HCT116 (cell line): ENCODE data around the gene MATR3. TPM values are rescaled to one million over a fixed set of nuclear protein-coding genes. Genes with fewer than 3 reads are reported as not detected.

Source experiments
- ATAC-seq: fragments of 200-7000 bp; cut with Tn5 transposase; 2 replicates; pipeline ENCODE4 v1.9.1; 2020; ENCODE audit warnings: mild to moderate bottlenecking, moderate library complexity
- BruUV-seq: library from RNA; stranded (reverse); fragments of 400-500 nt; replicated peaks from 2 replicates; lab custom pipeline; 2021; lab: Mats Ljungman, UMichigan
- CTCF ChIA-PET: fragments of 300-600 bp; sonication (Branson Sonifier 250); formaldehyde crosslinking; loops from one replicate; lab custom pipeline; 2021; ENCODE audit warnings: antibody characterized with exemption; lab: Charles Lee
- POLR2A ChIA-PET: fragments of 300-600, 350-600 bp; sonication (Branson Sonifier 250); formaldehyde crosslinking; loops from one replicate; lab custom pipeline; 2021; ENCODE audit warnings: antibody characterized with exemption; lab: Charles Lee
- RAD21 ChIA-PET, 2 experiments: fragments of 300-600 bp; sonication (Branson Sonifier 250); formaldehyde crosslinking; loops; one replicate each; lab custom pipeline; 2023; ENCODE audit warnings: low total read pairs in 2 of 2; ENCODE audit not compliant: uncharacterized antibody in 2 of 2, unreplicated experiment in 2 of 2, low non-redundant PET in 1 of 2; lab: Charles Lee
- DNase-seq: peaks from one replicate; pipeline ENCODE4 v3.0.0-alpha.2; 2010; ENCODE audit warnings: low read depth, low spot score
- H2AFZ ChIP-seq: fragments of 200-600 bp; shearing (Covaris generic), sonication (generic); 2 replicates; pipeline ENCODE4 v1.6.1; 2017; ENCODE audit warnings: low read depth, mixed run types, mixed read lengths, antibody characterized with exemption, low read length; ENCODE audit not compliant: poor library complexity, severe bottlenecking
- H3K27ac ChIP-seq: 2 replicates; pipeline ENCODE4 v1.5.1; 2012; ENCODE audit warnings: low read depth, low read length
- H3K27me3 ChIP-seq: fragments of 200-600 bp; sonication (generic); 2 replicates; pipeline ENCODE4 v1.6.1; 2016; ENCODE audit warnings: mixed run types, low read length, mixed read lengths; ENCODE audit not compliant: insufficient read depth
- H3K36me3 ChIP-seq, 2 experiments: fragments of 200-500 bp in 1 of 2; fragments of 200-600 bp in 1 of 2; sonication (Bioruptor generic) in 1 of 2; sonication (generic) in 1 of 2; 2 replicates each; pipeline versions ENCODE4 v1.5.1 to v1.6.1; 2014 to 2016; ENCODE audit warnings: low read length in 2 of 2, inconsistent platforms in 1 of 2, mixed read lengths in 1 of 2, mixed run types in 1 of 2; ENCODE audit not compliant: insufficient read depth in 2 of 2, control insufficient read depth in 1 of 2
- H3K4me1 ChIP-seq, 2 experiments: fragments of 200-600 bp in 1 of 2; sonication (generic) in 1 of 2; 2 replicates each; pipeline versions ENCODE4 v1.5.1 to v1.6.1; 2012 to 2017; ENCODE audit warnings: low read length in 2 of 2, inconsistent platforms in 1 of 2, mild to moderate bottlenecking in 1 of 2, mixed read lengths in 1 of 2, mixed run types in 1 of 2, moderate library complexity in 1 of 2; ENCODE audit not compliant: insufficient read depth in 2 of 2, control insufficient read depth in 1 of 2
- H3K4me2 ChIP-seq: fragments of 200-600 bp; sonication (generic); 2 replicates; pipeline ENCODE4 v1.6.1; 2017; ENCODE audit warnings: mixed run types, low read length, mixed read lengths
- H3K4me3 ChIP-seq, 2 experiments: fragments of 200-600 bp in 1 of 2; sonication (generic) in 1 of 2; replicated peaks in 1 of 2; 2 replicates each; pipeline ENCODE4 v1.5.1; 2011 to 2016; ENCODE audit warnings: low read length in 2 of 2, control low read depth in 1 of 2, low read depth in 1 of 2, mild to moderate bottlenecking in 1 of 2, mixed read lengths in 1 of 2, mixed run types in 1 of 2
- H3K79me2 ChIP-seq: fragments of 200-600 bp; sonication (generic); 2 replicates; pipeline ENCODE4 v1.6.1; 2017; ENCODE audit warnings: mild to moderate bottlenecking, mixed run types, low read length, moderate library complexity, mixed read lengths; ENCODE audit not compliant: insufficient read depth
- H3K9ac ChIP-seq: fragments of 200-600 bp; sonication (generic); 2 replicates; pipeline ENCODE4 v1.6.1; 2016; ENCODE audit warnings: low read length, mixed read lengths
- H3K9me2 ChIP-seq: fragments of 200-600 bp; sonication (generic), shearing (Covaris generic); 2 replicates; pipeline ENCODE4 v1.6.1; 2017; ENCODE audit warnings: mixed run types, mild to moderate bottlenecking, moderate library complexity; ENCODE audit not compliant: insufficient read depth
- H3K9me3 ChIP-seq, 2 experiments: fragments of 200-500 bp in 1 of 2; fragments of 200-600 bp in 1 of 2; sonication (Bioruptor generic) in 1 of 2; sonication (generic) in 1 of 2; 2 replicates each; pipeline ENCODE4 v1.6.1; 2014 to 2017; ENCODE audit warnings: low read length in 2 of 2, mixed read lengths in 2 of 2, inconsistent platforms in 1 of 2, low read depth in 1 of 2, mild to moderate bottlenecking in 1 of 2, mixed run types in 1 of 2, moderate library complexity in 1 of 2; ENCODE audit not compliant: control insufficient read depth in 1 of 2, insufficient read depth in 1 of 2
- H4K20me1 ChIP-seq: fragments of 200-600 bp; sonication (generic), shearing (Covaris generic); 2 replicates; pipeline ENCODE4 v1.6.1; 2017; ENCODE audit warnings: mixed run types, mild to moderate bottlenecking, moderate library complexity; ENCODE audit not compliant: insufficient read depth
- CEBPB ChIP-seq: IDR thresholded peaks from 2 replicates; pipeline ENCODE4 v1.6.1; 2012; ENCODE audit warnings: low read depth
- EGR1 ChIP-seq: IDR thresholded peaks from 2 replicates; pipeline ENCODE4 v1.6.1; 2012; ENCODE audit warnings: low read depth
- EZH2 ChIP-seq: fragments of 200-600 bp; sonication (generic); IDR thresholded peaks from 2 replicates; pipeline ENCODE4 v1.6.1; 2017; ENCODE audit warnings: antibody characterized with exemption, mixed run types
- EZH2phosphoT487 ChIP-seq: fragments of 200-600 bp; IDR thresholded peaks from 2 replicates; pipeline ENCODE4 v1.6.1; 2018; ENCODE audit warnings: antibody characterized with exemption, borderline replicate concordance
- FOSL1 ChIP-seq: IDR thresholded peaks from 2 replicates; pipeline ENCODE4 v1.6.1; 2012; ENCODE audit warnings: low read depth
- JUND ChIP-seq: IDR thresholded peaks from 2 replicates; pipeline ENCODE4 v1.6.1; 2012
- POLR2A ChIP-seq: IDR thresholded peaks from 2 replicates; pipeline ENCODE4 v1.7.0; 2011; ENCODE audit warnings: borderline replicate concordance; ENCODE audit not compliant: insufficient read depth, insufficient read length; ENCODE audit errors: extremely low read depth
- SIN3A ChIP-seq: IDR thresholded peaks from 2 replicates; pipeline ENCODE4 v1.6.1; 2012; ENCODE audit warnings: low read depth
- SP1 ChIP-seq: IDR thresholded peaks from 2 replicates; pipeline ENCODE4 v1.6.1; 2012; ENCODE audit warnings: low read depth
- SRF ChIP-seq: IDR thresholded peaks from 2 replicates; pipeline ENCODE4 v1.6.1; 2012; ENCODE audit warnings: low read depth
- TCF7L2 ChIP-seq: IDR thresholded peaks from 2 replicates; pipeline ENCODE4 v1.7.0; 2011; ENCODE audit warnings: borderline replicate concordance, inconsistent platforms; ENCODE audit not compliant: insufficient read depth, insufficient read length; ENCODE audit errors: extremely low read depth
- YY1 ChIP-seq: IDR thresholded peaks from 2 replicates; pipeline ENCODE4 v1.6.1; 2011; ENCODE audit warnings: low read length, low read depth, moderate library complexity, mild to moderate bottlenecking; ENCODE audit not compliant: insufficient replicate concordance; ENCODE audit errors: extremely low read depth
- ZFX ChIP-seq: fragments of 450-650 bp; IDR thresholded peaks from 2 replicates; pipeline ENCODE4 v1.6.1; 2017
- intact Hi-C: fragments of 100-400 bp; cut with micrococcal nuclease; formaldehyde crosslinking; loops from 2 replicates; pipeline ENCODE4 v1.10.0; 2022
- total RNA-seq: library from RNA; stranded (reverse); gene quantifications from one replicate; pipeline ENCODE4 v1.2.1, GENCODE V29; 2021; ENCODE audit not compliant: unreplicated experiment
- TF ChIP-seq, protein P1 (sequence below): IDR thresholded peaks from 2 replicates; pipeline ENCODE4 v1.6.1; 2012
- TF ChIP-seq, protein P2 (sequence below): IDR thresholded peaks from 2 replicates; pipeline ENCODE4 v1.6.1; 2012; ENCODE audit warnings: low read depth
- TF ChIP-seq, protein P3 (sequence below), 3 experiments: fragments of 200-600 bp in 1 of 3; sonication (generic) in 1 of 3; IDR thresholded peaks in 2 of 3; conservative IDR thresholded peaks in 1 of 3; 2 replicates each; pipeline ENCODE4 v1.5.1; 2012 to 2017; ENCODE audit warnings: low read depth in 2 of 3, low read length in 2 of 3, antibody characterized with exemption in 1 of 3, borderline replicate concordance in 1 of 3, control low read depth in 1 of 3, mild to moderate bottlenecking in 1 of 3, mixed read lengths in 1 of 3, mixed run types in 1 of 3, moderate library complexity in 1 of 3; ENCODE audit not compliant: insufficient read depth in 1 of 3

The MATR3 gene
- total RNA-seq, 1 experiment from 2014 or later: 123 TPM

DNA sequence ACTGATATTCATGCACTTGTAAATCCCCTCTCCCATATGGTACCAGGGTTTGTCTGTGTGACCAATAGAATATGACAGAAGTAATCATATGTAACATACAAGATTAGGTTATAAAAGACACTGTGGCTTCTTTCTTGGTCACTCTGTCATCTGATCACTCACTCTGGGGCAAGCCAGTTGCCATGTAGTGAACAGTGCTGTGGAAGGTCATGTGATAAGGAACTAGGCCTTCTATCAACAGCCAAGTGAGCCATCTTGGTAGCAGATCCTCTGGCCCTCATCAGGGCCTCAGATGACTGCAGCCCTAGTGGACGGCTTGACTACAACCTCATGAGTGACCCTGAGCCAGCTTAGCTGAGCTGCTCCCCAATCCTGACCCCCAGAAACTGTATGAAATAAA is 30.0 kb upstream of the MATR3 start:
- BruUV-seq: no TSS peak
- no peaks in the 10 kb centered on the region for H3K9me3 ChIP-seq
- no peak overlapping the region for H3K27ac ChIP-seq
- peak overlapping the region; percentile 1 for H2AFZ ChIP-seq
- intact Hi-C loops: loop anchor here (2.0 to 10.0 kb wide), 4 partner anchors 127 to 809 kb away; partner anchors contain the start of gene CTNNA1
- peaks cover 0 to 14% of the 10 kb centered on the region in 2 experiments; a peak in 3 of 4 replicates for H3K4me1 ChIP-seq
- no peaks in the 10 kb centered on the region for H3K9me2 ChIP-seq
- no peak overlapping the region for H3K4me3 ChIP-seq
- H3K9ac ChIP-seq: no peak overlapping the region
- DNase-seq (no peak), ATAC-seq (no peak)
- ChIA-PET RAD21 (interaction anchor here in 1 of 2 experiments (0.6 kb wide), 1 partner anchor 353 kb away, joined by 4 read pairs; no protein-coding TSS in a partner anchor), POLR2A (no interaction called here), CTCF (no interaction called here)
- no peaks in the 10 kb centered on the region for H3K36me3 ChIP-seq
- H3K4me2 ChIP-seq: no peak overlapping the region
- no peaks in the 10 kb centered on the region for H4K20me1 ChIP-seq
- no peaks in the 10 kb centered on the region for H3K79me2 ChIP-seq
- TF ChIP-seq EZH2phosphoT487 (no peak), EGR1 (no peak), SIN3A (no peak), ZFX (no peak; the same call in 1 of the 2 replicates), SP1 (no peak), JUND (no peak), TCF7L2 (no peak), FOSL1 (no peak), SRF (no peak), EZH2 (no peak)
- TF ChIP-seq, protein P1, sequence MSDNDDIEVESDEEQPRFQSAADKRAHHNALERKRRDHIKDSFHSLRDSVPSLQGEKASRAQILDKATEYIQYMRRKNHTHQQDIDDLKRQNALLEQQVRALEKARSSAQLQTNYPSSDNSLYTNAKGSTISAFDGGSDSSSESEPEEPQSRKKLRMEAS: no peak
- no peaks in the 10 kb centered on the region for H3K27me3 ChIP-seq

DNA sequence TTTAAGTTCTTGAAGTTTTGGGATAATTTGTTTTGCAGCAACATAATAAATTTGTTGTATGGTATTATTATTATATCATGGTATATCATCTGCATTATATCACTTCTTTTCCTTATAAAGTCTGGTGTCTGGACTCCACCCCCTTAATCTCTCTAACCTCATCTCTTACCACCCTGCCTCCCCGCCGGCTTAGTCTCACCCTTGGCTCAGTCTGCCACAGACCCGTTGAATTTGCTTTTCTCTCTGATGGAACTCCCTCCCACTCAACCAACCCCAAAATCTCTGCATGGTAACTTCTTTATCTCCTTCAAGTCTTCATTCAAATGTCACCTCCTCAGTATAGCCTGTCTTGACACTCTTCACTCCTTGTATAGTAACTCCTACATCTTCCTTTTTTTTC is 29.6 kb upstream of the MATR3 start:
- H3K27me3 ChIP-seq: no peaks in the 10 kb centered on the region
- ChIA-PET CTCF (no interaction called here), RAD21 (interaction anchor here in 1 of 2 experiments (0.6 kb wide), 1 partner anchor 354 kb away, joined by 4 read pairs; no protein-coding TSS in a partner anchor)
- TF ChIP-seq, protein P2, sequence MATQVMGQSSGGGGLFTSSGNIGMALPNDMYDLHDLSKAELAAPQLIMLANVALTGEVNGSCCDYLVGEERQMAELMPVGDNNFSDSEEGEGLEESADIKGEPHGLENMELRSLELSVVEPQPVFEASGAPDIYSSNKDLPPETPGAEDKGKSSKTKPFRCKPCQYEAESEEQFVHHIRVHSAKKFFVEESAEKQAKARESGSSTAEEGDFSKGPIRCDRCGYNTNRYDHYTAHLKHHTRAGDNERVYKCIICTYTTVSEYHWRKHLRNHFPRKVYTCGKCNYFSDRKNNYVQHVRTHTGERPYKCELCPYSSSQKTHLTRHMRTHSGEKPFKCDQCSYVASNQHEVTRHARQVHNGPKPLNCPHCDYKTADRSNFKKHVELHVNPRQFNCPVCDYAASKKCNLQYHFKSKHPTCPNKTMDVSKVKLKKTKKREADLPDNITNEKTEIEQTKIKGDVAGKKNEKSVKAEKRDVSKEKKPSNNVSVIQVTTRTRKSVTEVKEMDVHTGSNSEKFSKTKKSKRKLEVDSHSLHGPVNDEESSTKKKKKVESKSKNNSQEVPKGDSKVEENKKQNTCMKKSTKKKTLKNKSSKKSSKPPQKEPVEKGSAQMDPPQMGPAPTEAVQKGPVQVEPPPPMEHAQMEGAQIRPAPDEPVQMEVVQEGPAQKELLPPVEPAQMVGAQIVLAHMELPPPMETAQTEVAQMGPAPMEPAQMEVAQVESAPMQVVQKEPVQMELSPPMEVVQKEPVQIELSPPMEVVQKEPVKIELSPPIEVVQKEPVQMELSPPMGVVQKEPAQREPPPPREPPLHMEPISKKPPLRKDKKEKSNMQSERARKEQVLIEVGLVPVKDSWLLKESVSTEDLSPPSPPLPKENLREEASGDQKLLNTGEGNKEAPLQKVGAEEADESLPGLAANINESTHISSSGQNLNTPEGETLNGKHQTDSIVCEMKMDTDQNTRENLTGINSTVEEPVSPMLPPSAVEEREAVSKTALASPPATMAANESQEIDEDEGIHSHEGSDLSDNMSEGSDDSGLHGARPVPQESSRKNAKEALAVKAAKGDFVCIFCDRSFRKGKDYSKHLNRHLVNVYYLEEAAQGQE: no peak
- no peak for TF ChIP-seq POLR2A
- TF ChIP-seq, protein P3, sequence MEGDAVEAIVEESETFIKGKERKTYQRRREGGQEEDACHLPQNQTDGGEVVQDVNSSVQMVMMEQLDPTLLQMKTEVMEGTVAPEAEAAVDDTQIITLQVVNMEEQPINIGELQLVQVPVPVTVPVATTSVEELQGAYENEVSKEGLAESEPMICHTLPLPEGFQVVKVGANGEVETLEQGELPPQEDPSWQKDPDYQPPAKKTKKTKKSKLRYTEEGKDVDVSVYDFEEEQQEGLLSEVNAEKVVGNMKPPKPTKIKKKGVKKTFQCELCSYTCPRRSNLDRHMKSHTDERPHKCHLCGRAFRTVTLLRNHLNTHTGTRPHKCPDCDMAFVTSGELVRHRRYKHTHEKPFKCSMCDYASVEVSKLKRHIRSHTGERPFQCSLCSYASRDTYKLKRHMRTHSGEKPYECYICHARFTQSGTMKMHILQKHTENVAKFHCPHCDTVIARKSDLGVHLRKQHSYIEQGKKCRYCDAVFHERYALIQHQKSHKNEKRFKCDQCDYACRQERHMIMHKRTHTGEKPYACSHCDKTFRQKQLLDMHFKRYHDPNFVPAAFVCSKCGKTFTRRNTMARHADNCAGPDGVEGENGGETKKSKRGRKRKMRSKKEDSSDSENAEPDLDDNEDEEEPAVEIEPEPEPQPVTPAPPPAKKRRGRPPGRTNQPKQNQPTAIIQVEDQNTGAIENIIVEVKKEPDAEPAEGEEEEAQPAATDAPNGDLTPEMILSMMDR (IDR thresholded peaks at IDR 0.05 in 2 of 3, conservative IDR thresholded peaks at IDR 0.05 in 1 of 3; ENCODE audit: borderline replicate concordance in 1 of 3, insufficient read depth in 1 of 3, low read depth in 2 of 3, low read length in 2 of 3): no peak
- no peak for TF ChIP-seq FOSL1
- TF ChIP-seq YY1: no peak
- TF ChIP-seq, protein P1: no peak
- no peak for TF ChIP-seq CEBPB
- TF ChIP-seq SRF: no peak
- TF ChIP-seq SP1: no peak

More for the DNA sequence above, 29.6 kb upstream of the MATR3 start:
- Histone ChIP-seq H4K20me1 (no peaks in the 10 kb centered on the region), H2AFZ (no peak overlapping the region), H3K36me3 (no peaks in the 10 kb centered on the region), H3K4me3 (no peak overlapping the region), H3K27ac (no peak overlapping the region), H3K9me3 (no peaks in the 10 kb centered on the region), H3K9me2 (no peaks in the 10 kb centered on the region), H3K79me2 (no peaks in the 10 kb centered on the region), H3K4me1 (peaks cover 0 to 17% of the 10 kb centered on the region in 2 experiments; a peak in 3 of 4 replicates), H3K4me2 (no peak overlapping the region), H3K9ac (no peak overlapping the region)
- POLR2A ChIA-PET: no interaction called here
- ATAC-seq (no peak), DNase-seq (no peak)
- intact Hi-C loops: loop anchor here (2.0 to 10.0 kb wide), 4 partner anchors 127 to 809 kb away; partner anchors contain the start of gene CTNNA1
- no TSS peak for BruUV-seq
